Activated CD4-positive, alpha-beta T cell treated with anti-CD3 and anti-CD28 coated beads, Interleukin-2, Interleukin-4, amounts not matched to agents 100 ng/mL and 50 ng/mL, durations not matched to agents 16 hours and 8 hours (primary cell): ENCODE data around the gene CNN2.

Experiments
- DNase-seq: peaks from one replicate; pipeline ENCODE4 v3.0.0-alpha.2; 2020; ENCODE audit warnings: low spot score

Gene CNN2

DNA sequence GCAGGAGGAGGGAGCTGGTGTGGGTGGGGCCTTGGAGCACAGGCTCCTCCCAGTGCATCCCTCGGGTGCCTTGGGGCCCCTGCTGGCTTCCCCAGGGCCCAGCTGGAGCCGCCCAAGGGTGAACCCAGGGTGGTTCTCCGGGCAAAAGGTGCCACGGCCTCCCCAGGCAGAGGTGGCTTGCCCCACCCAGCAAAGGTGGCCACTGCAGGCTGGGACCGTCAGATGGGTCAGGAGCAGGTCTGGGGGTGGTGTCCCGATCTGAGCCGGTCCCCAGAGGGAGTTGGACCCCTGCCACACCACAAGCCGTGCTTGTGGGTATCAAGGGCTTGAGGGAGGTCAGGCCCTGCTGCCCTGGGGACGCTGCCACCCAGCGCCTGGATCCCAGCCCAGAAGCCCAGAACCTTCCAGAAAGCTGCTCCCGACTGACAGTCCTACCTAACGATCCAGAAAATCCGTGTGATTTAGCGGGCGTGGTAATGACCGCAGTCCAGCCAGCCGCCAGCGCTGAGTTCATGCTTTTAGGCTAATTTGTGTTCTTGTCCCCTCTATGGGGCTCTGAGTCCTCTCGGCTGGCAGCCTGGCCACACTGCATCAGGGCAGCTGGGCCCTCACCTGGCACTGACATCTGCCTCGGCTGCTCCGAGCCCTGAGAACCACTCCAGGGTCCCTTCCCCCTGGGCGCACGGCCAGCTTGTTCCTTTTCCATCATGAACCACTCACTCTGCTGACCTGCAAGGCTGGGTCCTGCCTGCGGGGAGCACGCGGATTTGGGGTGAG lies 31.2 kb upstream of the CNN2 start:
- no peak for DNase-seq

DNA sequence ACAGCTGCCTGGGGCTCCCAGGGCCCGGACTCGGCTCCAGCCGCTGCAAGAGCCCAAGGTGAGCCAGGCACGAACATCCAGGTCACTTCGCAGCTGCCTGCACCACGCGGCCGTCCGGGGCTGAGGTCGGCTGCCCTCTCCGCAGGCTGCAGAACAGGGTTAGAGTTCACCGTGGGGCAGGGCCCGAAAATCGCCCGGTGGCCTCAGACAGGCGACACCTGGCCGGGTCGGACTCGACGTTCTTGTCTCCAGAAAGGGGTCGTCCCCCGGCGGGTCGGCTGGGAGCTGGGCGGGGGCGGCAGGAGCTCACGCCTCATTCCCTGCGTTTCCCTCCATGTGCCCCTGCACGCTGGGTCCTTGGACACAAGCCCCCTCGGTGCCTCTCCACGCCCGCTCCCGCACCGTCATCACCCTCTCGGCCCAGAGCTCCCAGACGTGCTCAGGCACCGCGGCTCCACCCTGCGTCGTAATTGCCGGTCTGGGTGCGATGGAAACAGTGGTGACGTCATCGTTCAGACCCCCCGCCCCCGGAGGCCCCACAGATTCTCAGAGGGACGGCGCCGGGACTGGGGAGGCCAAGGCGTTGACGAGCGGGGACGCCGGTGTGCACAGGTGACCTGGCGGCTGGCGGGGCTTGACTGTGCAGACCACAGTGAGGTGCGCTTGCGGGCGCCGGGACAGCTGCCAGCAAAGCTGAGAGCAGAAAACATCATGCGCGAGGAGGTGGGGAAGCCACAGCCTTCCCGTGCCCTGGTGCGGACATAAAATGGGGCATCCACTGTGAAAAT lies 30.2 kb upstream of the CNN2 start:
- peak; percentile 37 for DNase-seq

GRCh38 chr19:998064-998463 lies 28.3 kb upstream of the CNN2 start:
- no peak for DNase-seq

- DNase-seq = no peak
These were observed 27.1 kb upstream of the CNN2 start for GRCh38 chr19:999379-999719.

DNA sequence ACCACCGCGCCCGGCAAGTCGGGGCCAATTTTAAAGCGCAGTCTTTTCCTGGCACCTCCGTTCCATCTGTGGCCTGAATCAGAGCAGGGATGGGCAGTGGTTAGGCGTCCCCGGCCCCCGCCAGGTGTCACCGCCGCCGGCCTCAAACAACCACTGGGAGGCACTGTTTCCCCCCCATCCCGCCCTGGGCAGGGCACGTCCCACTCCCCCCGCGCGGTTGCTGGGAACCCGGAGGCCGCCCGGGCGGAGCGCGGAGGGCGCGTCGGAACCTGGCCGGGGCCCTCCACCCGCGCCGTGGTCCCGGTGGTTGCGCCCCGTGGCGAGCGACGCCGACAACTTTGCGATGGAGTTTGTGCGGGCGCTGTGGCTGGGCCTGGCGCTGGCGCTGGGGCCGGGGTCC lies 26.3 kb upstream of the CNN2 start, which contains the start of gene GRIN3B:
Gene GRIN3B (plus strand): TSS at position 325 of the 400 bp plus-strand sequence. CDS start 19 bp downstream, at position 344.
- peak; percentile 62 for DNase-seq

GRCh38 chr19:1000591-1001537 lies 25.5 kb upstream of the CNN2 start:
- no peak for DNase-seq

DNA sequence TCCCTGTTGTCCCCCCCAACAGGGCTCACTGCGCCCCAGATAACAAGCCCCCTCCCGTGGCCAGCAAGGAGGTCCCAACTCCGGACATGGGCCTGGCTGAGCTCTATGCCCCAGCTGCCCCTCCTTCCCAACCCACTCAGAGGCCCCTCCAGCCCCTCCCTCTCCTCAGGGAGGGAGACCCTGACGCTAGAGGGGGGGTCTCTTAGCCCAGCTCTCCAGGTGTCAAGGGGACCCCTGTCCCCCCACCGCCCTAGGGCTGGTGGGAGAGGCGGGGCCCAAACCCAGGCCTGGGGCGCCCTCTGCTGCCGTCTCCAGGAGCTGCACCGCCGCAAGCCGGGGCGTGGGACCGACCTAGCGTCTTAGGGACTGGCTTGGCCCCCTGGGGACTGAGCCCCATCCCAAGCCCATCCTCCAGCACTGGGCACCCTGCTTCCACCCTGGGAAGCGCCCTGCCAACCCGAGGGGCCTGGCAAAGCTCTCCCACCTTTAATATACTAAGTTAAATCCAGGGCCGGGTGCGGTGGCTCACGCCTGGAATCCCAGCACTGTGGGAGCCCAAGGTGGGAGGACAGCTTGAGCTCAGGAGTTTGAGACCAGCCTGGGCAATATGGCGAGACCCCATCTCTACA lies 24.8 kb upstream of the CNN2 start:
- DNase-seq = peak; percentile 66

GRCh38 chr19:1002600-1002999 lies 23.8 kb upstream of the CNN2 start:
- no peak for DNase-seq

- no peak for DNase-seq
These were observed 23.1 kb upstream of the CNN2 start for GRCh38 chr19:1003283-1003682.

DNA sequence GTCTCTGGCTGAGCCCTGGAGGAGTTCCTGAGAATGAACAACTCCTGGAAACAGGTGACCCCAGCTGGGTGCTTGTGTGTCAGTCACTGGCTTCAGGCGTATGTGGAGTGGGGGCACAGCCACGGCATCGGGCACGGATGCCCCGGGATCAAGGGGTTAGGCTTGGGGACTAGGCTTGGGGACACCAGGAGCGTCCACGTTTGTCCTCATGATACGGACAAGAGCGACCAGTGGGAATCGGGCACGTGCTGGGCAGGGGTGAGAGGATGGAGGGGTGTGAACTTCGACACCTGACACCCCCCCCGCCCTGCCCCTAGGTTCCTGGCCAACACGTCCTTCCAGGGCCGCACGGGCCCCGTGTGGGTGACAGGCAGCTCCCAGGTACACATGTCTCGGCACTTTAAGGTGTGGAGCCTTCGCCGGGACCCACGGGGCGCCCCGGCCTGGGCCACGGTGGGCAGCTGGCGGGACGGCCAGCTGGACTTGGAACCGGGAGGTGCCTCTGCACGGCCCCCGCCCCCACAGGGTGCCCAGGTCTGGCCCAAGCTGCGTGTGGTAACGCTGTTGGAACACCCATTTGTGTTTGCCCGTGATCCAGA lies 22.1 kb upstream of the CNN2 start:
- no peak for DNase-seq

- DNase-seq = no peak
These were observed 21.4 kb upstream of the CNN2 start for GRCh38 chr19:1004803-1005664.

GRCh38 chr19:1006711-1007398 lies 19.6 kb upstream of the CNN2 start:
- no peak for DNase-seq

DNA sequence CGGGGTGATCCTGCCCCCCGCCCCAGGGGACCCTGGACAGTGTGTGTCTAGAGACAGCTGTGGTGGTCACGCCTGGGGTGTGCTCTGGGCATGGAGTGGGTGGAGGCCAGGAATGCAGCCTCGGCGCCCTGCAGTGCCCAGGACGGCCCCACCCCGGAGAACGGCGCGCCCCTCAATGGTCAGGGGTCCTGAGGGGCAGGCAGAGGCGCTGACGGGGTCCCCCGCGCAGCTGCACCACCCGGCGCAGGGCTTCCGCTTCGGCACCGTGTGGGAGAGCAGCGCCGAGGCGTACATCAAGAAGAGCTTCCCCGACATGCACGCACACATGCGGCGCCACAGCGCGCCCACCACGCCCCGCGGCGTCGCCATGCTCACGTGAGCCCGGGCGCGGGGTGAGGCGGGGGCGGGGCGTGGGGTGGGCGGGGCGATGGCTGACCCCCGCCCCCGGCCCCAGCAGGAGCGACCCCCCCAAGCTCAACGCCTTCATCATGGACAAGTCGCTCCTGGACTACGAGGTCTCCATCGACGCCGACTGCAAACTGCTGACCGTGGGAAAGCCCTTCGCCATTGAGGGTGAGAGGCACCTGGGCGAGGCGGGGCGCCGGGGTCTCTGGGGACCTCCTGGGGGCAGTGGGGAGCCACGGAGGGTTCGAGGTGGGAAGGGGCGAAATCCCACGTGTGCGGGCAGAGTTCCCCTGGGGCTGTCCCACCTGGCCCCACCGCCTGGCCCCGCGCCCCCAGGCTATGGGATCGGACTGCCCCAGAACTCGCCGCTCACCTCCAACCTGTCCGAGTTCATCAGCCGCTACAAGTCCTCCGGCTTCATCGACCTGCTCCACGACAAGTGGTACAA lies 18.8 kb upstream of the CNN2 start:
- DNase-seq = no peak

GRCh38 chr19:1008268-1009040 lies 18.0 kb upstream of the CNN2 start:
- no peak for DNase-seq

GRCh38 chr19:1009041-1009980 lies 17.1 kb upstream of the CNN2 start:
- DNase-seq = no peak

GRCh38 chr19:1009981-1010538 lies 16.3 kb upstream of the CNN2 start:
- DNase-seq = no peak
